ES-I3 (cell line): ENCODE results near the gene PTP4A2.

Source experiments
- H3K36me3 ChIP-seq: 2 replicates; pipeline ENCODE4 v1.6.1; 2013; ENCODE audit warnings: mild to moderate bottlenecking, low read length, control low read depth, moderate library complexity; ENCODE audit not compliant: insufficient read depth
- H3K4me1 ChIP-seq: 2 replicates; pipeline ENCODE4 v1.6.1; 2013; ENCODE audit warnings: mild to moderate bottlenecking, control low read depth, low read length; ENCODE audit not compliant: insufficient read depth
- H3K9ac ChIP-seq: 2 replicates; pipeline ENCODE4 v1.6.1; 2013; ENCODE audit warnings: low read depth, mild to moderate bottlenecking, low read length, moderate library complexity
- H3K9me3 ChIP-seq: 2 replicates; pipeline ENCODE4 v1.6.1; 2013; ENCODE audit warnings: mild to moderate bottlenecking, low read length, moderate library complexity; ENCODE audit not compliant: control insufficient read depth, insufficient read depth

PTP4A2 gene

GRCh38 chr1:31857863-31858262 lies 80.3 kb downstream of the PTP4A2 start:
- Histone ChIP-seq H3K9me3 (no peaks in the 10 kb centered on the region), H3K9ac (no peak overlapping the region), H3K36me3 (no peaks in the 10 kb centered on the region), H3K4me1 (peaks cover 8% of the 10 kb centered on the region; the same call in 1 of the 2 replicates)
